Colonic mucosa (tissue), 4 donors: ENCODE results near the gene NCKAP1. TPM values are rescaled to one million over a fixed set of nuclear protein-coding genes. Genes with fewer than 3 reads are reported as not detected.
"Not testable (repeated sequence)": the region's sequence is repeated elsewhere in the genome, so short reads cannot be mapped to it uniquely, and the experiment has no call there.

ENCODE experiments used
- DNase-seq: peaks from one replicate; pipeline ENCODE4 v3.0.0-alpha.2; 2020
- H3K27ac ChIP-seq: fragments of 200-600 bp; one replicate; pipeline ENCODE4 v1.8.0; 2021
- H3K27me3 ChIP-seq: fragments of 200-600 bp; one replicate; pipeline ENCODE4 v1.8.0; 2021
- H3K36me3 ChIP-seq: fragments of 200-600 bp; one replicate; pipeline ENCODE4 v1.8.0; 2021
- H3K4me1 ChIP-seq: fragments of 200-600 bp; one replicate; pipeline ENCODE4 v1.8.0; 2021; ENCODE audit warnings: mild to moderate bottlenecking
- H3K4me3 ChIP-seq: fragments of 200-600 bp; one replicate; pipeline ENCODE4 v1.8.0; 2021
- H3K9ac ChIP-seq, 2 donors: one replicate each; pipeline ENCODE4 v1.7.0; 2013; ENCODE audit warnings: control low read depth in 2 of 2, low read depth in 2 of 2, low read length in 2 of 2
- H3K9me3 ChIP-seq: fragments of 200-600 bp; one replicate; pipeline ENCODE4 v1.8.0; 2021
- intact Hi-C: fragments of 100-400 bp; cut with DNase I; formaldehyde crosslinking; loops from one replicate; pipeline ENCODE4 v1.14.1; 2022
- total RNA-seq, 2 donors: library from RNA; stranded (reverse); fragmentation: NEBNext Ultra II Directional in 1 of 2; extraction: Animal tissue kit (Norgen Biotek cat#: 25700) in 1 of 2; gene quantifications; one replicate each; pipeline ENCODE4 v1.2.1, GENCODE V29; 2021
- TF ChIP-seq, protein P1 (sequence below): fragments of 200-600 bp; IDR thresholded peaks from one replicate; pipeline ENCODE4 v1.8.0; 2022; ENCODE audit warnings: antibody characterized with exemption, mild to moderate bottlenecking
- donor health status: healthy.
- donor health status: DM: no; HTN: no; CAD: no.
- donor health status: DM: no; HTN: no; CAD: no.

Gene NCKAP1
- total RNA-seq, 2 donors from 2014 or later: 105 to 133 TPM

DNA sequence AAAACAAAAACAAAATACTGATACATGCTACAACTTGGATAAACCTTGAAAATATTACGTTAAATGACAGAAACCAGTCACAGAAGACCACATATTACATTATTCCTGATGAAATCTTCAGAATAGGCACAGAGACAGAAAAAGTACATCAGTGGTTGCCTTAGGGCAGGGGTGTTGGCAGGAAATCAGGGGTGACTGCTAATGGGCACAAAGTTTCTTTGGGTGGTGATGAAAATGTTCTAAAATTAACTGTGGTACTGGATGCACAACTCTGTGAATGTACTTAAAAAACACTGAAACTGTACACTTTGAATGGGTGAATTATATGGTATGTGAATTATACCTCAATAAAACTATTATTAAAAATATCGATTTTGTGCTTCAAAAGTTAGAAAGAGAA is 16.6 kb downstream of the NCKAP1 start:
- Histone ChIP-seq H3K27me3 (no peaks in the 10 kb centered on the region), H3K4me3 (no peak overlapping the region), H3K36me3 (no peaks in the 10 kb centered on the region), H3K9ac (no peak overlapping the region), H3K4me1 (peaks cover 6% of the 10 kb centered on the region), H3K9me3 (no peaks in the 10 kb centered on the region), H3K27ac (no peak overlapping the region)
- intact Hi-C loops: no loop called here
- no peak for DNase-seq
- TF ChIP-seq, protein P1, sequence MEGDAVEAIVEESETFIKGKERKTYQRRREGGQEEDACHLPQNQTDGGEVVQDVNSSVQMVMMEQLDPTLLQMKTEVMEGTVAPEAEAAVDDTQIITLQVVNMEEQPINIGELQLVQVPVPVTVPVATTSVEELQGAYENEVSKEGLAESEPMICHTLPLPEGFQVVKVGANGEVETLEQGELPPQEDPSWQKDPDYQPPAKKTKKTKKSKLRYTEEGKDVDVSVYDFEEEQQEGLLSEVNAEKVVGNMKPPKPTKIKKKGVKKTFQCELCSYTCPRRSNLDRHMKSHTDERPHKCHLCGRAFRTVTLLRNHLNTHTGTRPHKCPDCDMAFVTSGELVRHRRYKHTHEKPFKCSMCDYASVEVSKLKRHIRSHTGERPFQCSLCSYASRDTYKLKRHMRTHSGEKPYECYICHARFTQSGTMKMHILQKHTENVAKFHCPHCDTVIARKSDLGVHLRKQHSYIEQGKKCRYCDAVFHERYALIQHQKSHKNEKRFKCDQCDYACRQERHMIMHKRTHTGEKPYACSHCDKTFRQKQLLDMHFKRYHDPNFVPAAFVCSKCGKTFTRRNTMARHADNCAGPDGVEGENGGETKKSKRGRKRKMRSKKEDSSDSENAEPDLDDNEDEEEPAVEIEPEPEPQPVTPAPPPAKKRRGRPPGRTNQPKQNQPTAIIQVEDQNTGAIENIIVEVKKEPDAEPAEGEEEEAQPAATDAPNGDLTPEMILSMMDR: no peak

DNA sequence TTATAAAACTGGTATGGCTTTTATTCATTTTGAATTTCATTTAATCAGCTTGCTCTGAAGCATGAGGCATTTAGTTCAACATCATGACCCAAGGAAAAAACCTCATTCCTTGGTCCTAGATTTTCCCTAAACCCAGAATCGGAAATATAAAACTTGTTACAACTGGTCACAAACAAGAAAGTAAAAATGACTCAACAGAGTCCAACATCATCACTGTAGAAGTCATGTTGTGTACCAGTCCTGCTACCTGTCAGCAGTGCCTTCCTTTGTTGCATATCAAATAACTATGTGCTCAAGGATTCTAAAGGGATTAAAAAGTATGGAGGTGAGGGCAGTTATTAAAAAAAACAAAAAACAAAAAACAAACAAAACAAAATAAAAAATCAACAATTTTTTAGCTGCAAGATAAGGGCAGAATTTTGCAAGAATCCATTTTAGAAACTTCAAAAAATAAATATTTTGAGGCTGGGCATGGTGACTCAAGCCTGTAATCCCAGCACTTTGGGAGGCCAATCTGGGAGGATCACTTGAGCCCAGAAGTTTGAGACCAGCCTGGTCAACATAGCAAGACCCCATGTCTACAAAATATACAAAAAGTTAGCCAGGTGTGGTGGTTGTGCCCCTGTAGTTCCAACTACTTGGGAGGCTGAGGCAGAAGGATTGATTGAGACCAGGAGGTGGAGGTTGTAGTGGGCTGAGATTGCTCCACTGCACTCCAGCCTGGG is 18.4 kb downstream of the NCKAP1 start:
- TF ChIP-seq, protein P1: no peak
- Histone ChIP-seq H3K27ac (no peak overlapping the region), H3K9me3 (no peaks in the 10 kb centered on the region), H3K4me3 (no peak overlapping the region), H3K27me3 (no peaks in the 10 kb centered on the region), H3K4me1 (no peaks in the 10 kb centered on the region), H3K9ac (no peak overlapping the region), H3K36me3 (no peaks in the 10 kb centered on the region)
- intact Hi-C loops: no loop called here
- DNase-seq: no peak

DNA sequence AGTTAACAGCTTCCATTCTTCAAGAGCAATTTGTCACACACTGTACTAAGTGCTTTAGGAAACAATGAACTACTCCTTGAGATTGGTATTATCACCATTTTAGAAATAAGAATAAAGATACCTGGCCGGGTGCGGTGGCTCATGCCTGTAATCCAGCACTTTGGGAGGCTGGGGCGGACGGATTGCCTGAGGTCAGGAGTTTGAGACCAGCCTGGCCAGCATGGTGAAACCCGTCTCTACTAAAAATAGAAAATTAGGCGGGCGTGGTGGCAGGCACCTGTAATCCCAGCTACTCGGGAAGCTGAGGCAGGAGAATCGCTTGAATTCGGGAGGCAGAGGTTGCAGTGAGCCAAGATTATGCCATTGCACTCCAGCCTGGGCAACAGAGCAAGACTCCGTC is 20.4 kb downstream of the NCKAP1 start:
- intact Hi-C loops, H3K27ac ChIP-seq, H3K4me1 ChIP-seq: not testable (repeated sequence)

DNA sequence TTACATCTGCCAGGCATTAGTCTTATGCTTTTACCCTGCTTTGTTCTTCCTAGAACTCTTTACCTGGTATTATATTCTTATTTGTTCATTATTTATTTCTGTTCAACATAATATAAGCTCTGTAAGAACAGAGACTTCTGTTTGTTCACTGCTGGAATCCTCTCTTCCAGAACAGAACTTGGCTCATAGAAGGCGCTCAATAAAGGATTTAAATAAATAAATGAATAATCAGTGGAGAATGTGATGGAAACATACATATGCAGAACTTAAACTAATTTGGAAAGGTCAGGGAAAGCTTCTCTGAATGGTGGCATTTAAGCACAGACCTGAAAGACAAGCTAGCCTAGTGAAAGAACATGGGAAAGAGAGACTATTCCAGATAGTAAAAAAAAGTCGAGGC is 24.3 kb downstream of the NCKAP1 start:
- TF ChIP-seq, protein P1: no peak
- DNase-seq: no peak
- Histone ChIP-seq H3K4me3 (no peak overlapping the region), H3K27me3 (no peaks in the 10 kb centered on the region), H3K36me3 (no peaks in the 10 kb centered on the region), H3K4me1 (no peaks in the 10 kb centered on the region), H3K9me3 (no peaks in the 10 kb centered on the region), H3K9ac (no peak overlapping the region), H3K27ac (no peak overlapping the region)
- intact Hi-C loops: no loop called here

More for the DNA sequence above, 20.4 kb downstream of the NCKAP1 start:
- not testable (repeated sequence) for H3K9ac ChIP-seq, H3K27me3 ChIP-seq, H3K4me3 ChIP-seq, H3K9me3 ChIP-seq, DNase-seq, H3K36me3 ChIP-seq

- DNase-seq: no peak
- intact Hi-C loops: no loop called here
- H3K9me3 ChIP-seq: no peaks in the 10 kb centered on the region
- H3K4me3 ChIP-seq: no peak overlapping the region
- H3K36me3 ChIP-seq: no peaks in the 10 kb centered on the region
- H3K4me1 ChIP-seq: no peaks in the 10 kb centered on the region
- TF ChIP-seq, protein P1: no peak
- no peaks in the 10 kb centered on the region for H3K27me3 ChIP-seq
- H3K9ac ChIP-seq: no peak overlapping the region
- H3K27ac ChIP-seq: no peak overlapping the region
Measured at GRCh38 chr2:183011743-183012142, 26.5 kb downstream of the NCKAP1 start.

DNA sequence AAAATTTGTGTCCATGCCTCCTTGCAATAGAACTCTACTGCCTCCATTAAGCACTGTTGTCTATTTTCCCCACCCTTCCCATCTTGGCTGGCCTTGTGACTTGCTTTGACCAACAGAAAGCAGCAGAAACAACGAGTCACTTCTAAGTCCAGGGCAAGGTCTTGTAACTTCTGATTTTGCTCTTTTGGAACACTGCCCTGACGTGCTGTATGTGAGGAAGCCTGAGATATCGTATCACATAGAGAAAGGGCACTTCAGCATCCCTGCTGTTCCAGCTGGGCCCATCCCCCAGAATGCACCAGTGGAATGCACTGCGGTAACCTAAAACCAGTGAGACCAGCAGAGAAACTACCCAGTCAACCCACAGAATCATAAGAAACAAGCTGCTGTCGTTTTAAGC is 28.1 kb downstream of the NCKAP1 start:
- intact Hi-C loops: no loop called here
- Histone ChIP-seq H3K36me3 (no peaks in the 10 kb centered on the region), H3K9me3 (no peaks in the 10 kb centered on the region), H3K4me3 (no peak overlapping the region), H3K4me1 (no peaks in the 10 kb centered on the region), H3K27ac (no peak overlapping the region), H3K27me3 (no peaks in the 10 kb centered on the region), H3K9ac (no peak overlapping the region)
- DNase-seq: no peak
- TF ChIP-seq, protein P1: no peak
